HepG2 (cell line): ENCODE measurements around the gene GPSM1. TPM values are rescaled to one million over a fixed set of nuclear protein-coding genes. Genes with fewer than 3 reads are reported as not detected.

Experiments
- ATAC-seq: fragments of 200-7000 bp; cut with Tn5 transposase; 3 replicates; pipeline ENCODE4 v1.9.1; 2020; ENCODE audit warnings: mild to moderate bottlenecking, moderate library complexity
- BruUV-seq: library from RNA; stranded (reverse); fragments of 400-500 nt; replicated peaks from 2 replicates; lab custom pipeline; 2021; lab: Mats Ljungman, UMichigan
- CTCF ChIA-PET: fragments of 300-600 bp; formaldehyde crosslinking; extraction: SDS; loops from one replicate; lab custom pipeline; 2021; ENCODE audit warnings: low total read pairs, inconsistent platforms, low intra/inter-chr PET ratio; lab: Yijun Ruan, JAX
- POLR2A ChIA-PET: fragments of 350-600 bp; sonication (Branson Sonifier 250); formaldehyde crosslinking; loops from one replicate; lab custom pipeline; 2020; ENCODE audit warnings: antibody characterized with exemption, inconsistent platforms; lab: Yijun Ruan, JAX
- DNase-seq: peaks from one replicate; pipeline ENCODE4 v3.0.0-alpha.2; 2015; ENCODE audit warnings: low spot score
- FAIRE-seq: peaks from 3 replicates; lab custom pipeline; 2011; peaks lifted over from hg19 to GRCh38; lab: Jason Lieb, UNC
- H2AFZ ChIP-seq: one replicate; pipeline ENCODE4 v1.6.1; 2011; ENCODE audit warnings: low read length, inconsistent platforms
- H3K27ac ChIP-seq: fragments of 300-600 bp; 3 replicates; pipeline ENCODE4 v1.8.0; 2011; ENCODE audit warnings: mixed run types, mild to moderate bottlenecking, mixed read lengths, low read length, inconsistent platforms; ENCODE audit not compliant: insufficient read depth; ENCODE audit errors: extremely low read length
- H3K27me3 ChIP-seq, 2 experiments: fragments of 200-600 bp in 1 of 2; 2 replicates in 1 of 2; 3 replicates in 1 of 2; pipeline versions ENCODE4 v1.6.0 to v1.8.0; 2011; ENCODE audit warnings: low read length in 2 of 2, mild to moderate bottlenecking in 2 of 2, moderate library complexity in 2 of 2, inconsistent platforms in 1 of 2; ENCODE audit not compliant: insufficient read depth in 2 of 2, control insufficient read depth in 1 of 2
- H3K36me3 ChIP-seq, 2 experiments: fragments of 200-600 bp in 1 of 2; replicated peaks in 1 of 2; 2 replicates in 1 of 2; 3 replicates in 1 of 2; pipeline versions ENCODE4 v1.5.1 to v1.8.0; 2011; ENCODE audit warnings: low read length in 2 of 2, inconsistent platforms in 1 of 2; ENCODE audit not compliant: insufficient read depth in 2 of 2, control insufficient read depth in 1 of 2
- H3K4me1 ChIP-seq: 2 replicates; pipeline ENCODE4 v1.5.1; 2012; ENCODE audit warnings: low read length, inconsistent platforms; ENCODE audit not compliant: insufficient read depth
- H3K4me2 ChIP-seq: 2 replicates; pipeline ENCODE4 v1.6.0; 2011; ENCODE audit warnings: low read depth, low read length, inconsistent platforms
- H3K4me3 ChIP-seq, 3 experiments: fragments of 200-600 bp in 1 of 3; sonication (generic), shearing (Covaris generic) in 1 of 3; replicated peaks in 1 of 3; 2 replicates each; pipeline ENCODE4 v1.5.1; 2011 to 2016; ENCODE audit warnings: low read length in 3 of 3, inconsistent platforms in 2 of 3, low read depth in 2 of 3, mild to moderate bottlenecking in 2 of 3, control low read depth in 1 of 3, mixed read lengths in 1 of 3; ENCODE audit not compliant: insufficient read depth in 1 of 3
- H3K79me2 ChIP-seq: one replicate; pipeline ENCODE4 v1.6.1; 2011; ENCODE audit warnings: low read length, inconsistent platforms; ENCODE audit not compliant: insufficient read depth
- H3K9ac ChIP-seq: 2 replicates; pipeline ENCODE4 v1.6.0; 2011; ENCODE audit warnings: mild to moderate bottlenecking, low read depth, low read length, inconsistent platforms; ENCODE audit not compliant: insufficient read depth
- H3K9me3 ChIP-seq: 2 replicates; pipeline ENCODE4 v1.5.1; 2012; ENCODE audit warnings: mild to moderate bottlenecking, low read length
- H4K20me1 ChIP-seq: 2 replicates; pipeline ENCODE4 v1.6.0; 2011; ENCODE audit warnings: inconsistent platforms, mild to moderate bottlenecking, low read length, moderate library complexity; ENCODE audit not compliant: insufficient read depth
- AGO2 ChIP-seq: fragments of 200-400 bp; formaldehyde crosslinking; optimal IDR thresholded peaks from 2 replicates; pipeline ENCODE3; 2017; ENCODE audit warnings: mild to moderate bottlenecking, low read depth, low read length, moderate library complexity
- KIAA2018 ChIP-seq: sonication (generic); formaldehyde crosslinking; IDR thresholded peaks from 2 replicates; pipeline ENCODE4 v1.5.0; 2020; ENCODE audit warnings: mild to moderate bottlenecking, missing genetic modification reagents, borderline replicate concordance
- TRAFD1 ChIP-seq: sonication (generic); formaldehyde crosslinking; IDR thresholded peaks from 2 replicates; pipeline ENCODE4 v1.5.1; 2020; ENCODE audit warnings: missing genetic modification reagents, mild to moderate bottlenecking, borderline replicate concordance
- ZBTB46 ChIP-seq: sonication (generic); formaldehyde crosslinking; IDR thresholded peaks from 2 replicates; pipeline ENCODE4 v1.4.0; 2020; ENCODE audit warnings: mild to moderate bottlenecking, missing genetic modification reagents, borderline replicate concordance
- ZFYVE20 ChIP-seq: sonication (generic); formaldehyde crosslinking; IDR thresholded peaks from 2 replicates; pipeline ENCODE4 v1.8.0; 2023; ENCODE audit warnings: low read depth, mild to moderate bottlenecking, moderate library complexity, missing genetic modification reagents, borderline replicate concordance
- ZNF354B ChIP-seq: sonication (generic); formaldehyde crosslinking; IDR thresholded peaks from 2 replicates; pipeline ENCODE4 v1.8.0; 2022; ENCODE audit warnings: mild to moderate bottlenecking, missing genetic modification reagents
- WGBS: methylation state at CpG from one replicate; pipeline ENCODE4 v1.1.6; 2017; ENCODE audit warnings: low lambda C conversion rate; 5-methylcytosine and 5-hydroxymethylcytosine counted together
- in situ Hi-C: cut with HindIII; loops from 2 replicates; pipeline ENCODE4 v1.10.0; 2017; ENCODE audit warnings: low pct_unique_long_range_greater_than_20kb; ENCODE audit not compliant: extremely low pct_ligation_motif_present
- intact Hi-C: fragments of 100-400 bp; cut with micrococcal nuclease; formaldehyde crosslinking; loops from one replicate; pipeline ENCODE4 v1.10.0; 2022; ENCODE audit not compliant: unreplicated experiment
- polyA plus RNA-seq, 8 experiments: library from polyadenylated mRNA; depleted of rRNA in 3 of 8; stranded (reverse) in 7 of 8; unstranded in 1 of 8; fragments of >200 nt; fragmentation: Illumina TruSeq in 4 of 8; extraction: Trizol in 4 of 8; gene quantifications; 2 replicates each; pipeline versions ENCODE4 v1.2.1 to v1.2.3, GENCODE V29; 2011 to 2016; ENCODE audit warnings: low read depth in 4 of 8, missing spikeins in 1 of 8, mixed read lengths in 1 of 8; ENCODE audit not compliant: insufficient read depth in 1 of 8
- total RNA-seq, 5 experiments: library from RNA; depleted of rRNA; stranded (reverse); fragments of >200 nt; fragmentation: Illumina TruSeq; extraction: Trizol; gene quantifications; 2 replicates each; pipeline ENCODE4 v1.2.3, GENCODE V29; 2016; ENCODE audit warnings: low read depth in 1 of 5

GPSM1 gene
- total and polyA plus RNA-seq, 2 of the 13 experiments (the other 11 are each of a cell fraction or from before 2014, with no cell fraction given) = 1.0 to 2.4 TPM

GRCh38 chr9:136401173-136401922 lies 74.0 kb downstream of the GPSM1 start:
- Histone ChIP-seq H2AFZ (no peak overlapping the region), H3K4me1 (peaks cover 20% of the 10 kb centered on the region), H3K9me3 (no peaks in the 10 kb centered on the region), H3K4me2 (no peak overlapping the region), H3K27ac (no peak overlapping the region), H3K36me3 (peaks cover 15 to 32% of the 10 kb centered on the region in 2 experiments; a peak in 4 of 5 replicates), H3K79me2 (peaks cover 21% of the 10 kb centered on the region), H3K9ac (no peak overlapping the region), H3K4me3 (no peak overlapping the region), H4K20me1 (no peaks in the 10 kb centered on the region), H3K27me3 (no peaks in the 10 kb centered on the region)
- no peak for DNase-seq
- ChIA-PET POLR2A (interaction anchor here (1.2 to 1.6 kb wide), 5 partner anchors 8 to 90 kb away, joined by 3 to 6 read pairs (median 5); partner anchors contain the start of gene DNLZ), CTCF (interaction anchor here (2.0 kb wide), 1 partner anchor 62 kb away, joined by 12 read pairs; no protein-coding TSS in a partner anchor)
- FAIRE-seq = no peak
- in situ Hi-C loops (no loop called here), intact Hi-C loops (no loop called here)
- no TSS peak for BruUV-seq
- no peak for ATAC-seq
- WGBS = 92% methylated on average over 16 of the region's 18 CpGs
- TF ChIP-seq ZNF354B (no peak), ZBTB46 (no peak), TRAFD1 (no peak), KIAA2018 (CRISPR knock-in tag) (no peak), ZFYVE20 (CRISPR knock-in tag) (no peak), AGO2 (peak; percentile 77)
